Ishikawa (cell line): ENCODE measurements around the gene SLC16A7.

Experiments used
- CEBPB ChIP-seq: IDR thresholded peaks from 2 replicates; pipeline ENCODE4 v1.6.1; 2012
- CREB1 ChIP-seq: IDR thresholded peaks from 2 replicates; pipeline ENCODE4 v1.6.1; 2012; ENCODE audit warnings: low read depth
- EGR1 ChIP-seq: IDR thresholded peaks from 2 replicates; pipeline ENCODE4 v1.6.1; 2012
- EP300 ChIP-seq: IDR thresholded peaks from 2 replicates; pipeline ENCODE4 v1.6.1; 2012; ENCODE audit warnings: borderline replicate concordance
- FOXM1 ChIP-seq: IDR thresholded peaks from 2 replicates; pipeline ENCODE4 v1.6.1; 2012; ENCODE audit warnings: low read depth, borderline replicate concordance
- NFIC ChIP-seq: IDR thresholded peaks from 2 replicates; pipeline ENCODE4 v1.6.1; 2012
- RAD21 ChIP-seq: IDR thresholded peaks from 2 replicates; pipeline ENCODE4 v1.6.1; 2012; ENCODE audit warnings: low read depth
- TAF1 ChIP-seq: IDR thresholded peaks from 2 replicates; pipeline ENCODE4 v1.6.1; 2012; ENCODE audit warnings: low read depth, mild to moderate bottlenecking
- TCF12 ChIP-seq: IDR thresholded peaks from 2 replicates; pipeline ENCODE4 v1.6.1; 2012; ENCODE audit warnings: low read depth
- TEAD4 ChIP-seq: IDR thresholded peaks from 2 replicates; pipeline ENCODE4 v1.6.1; 2012
- YY1 ChIP-seq: IDR thresholded peaks from 2 replicates; pipeline ENCODE4 v1.6.1; 2012; ENCODE audit warnings: low read depth
- ZBTB7A ChIP-seq: IDR thresholded peaks from 2 replicates; pipeline ENCODE4 v1.6.1; 2012; ENCODE audit warnings: low read depth
- TF ChIP-seq, protein P1 (sequence below): IDR thresholded peaks from 2 replicates; pipeline ENCODE4 v1.6.1; 2012
- TF ChIP-seq, protein P2 (sequence below): IDR thresholded peaks from 2 replicates; pipeline ENCODE4 v1.6.1; 2012; ENCODE audit warnings: low read depth, mild to moderate bottlenecking
- TF ChIP-seq, protein P3 (sequence below): IDR thresholded peaks from 2 replicates; pipeline ENCODE4 v1.6.1; 2012

The SLC16A7 gene

DNA sequence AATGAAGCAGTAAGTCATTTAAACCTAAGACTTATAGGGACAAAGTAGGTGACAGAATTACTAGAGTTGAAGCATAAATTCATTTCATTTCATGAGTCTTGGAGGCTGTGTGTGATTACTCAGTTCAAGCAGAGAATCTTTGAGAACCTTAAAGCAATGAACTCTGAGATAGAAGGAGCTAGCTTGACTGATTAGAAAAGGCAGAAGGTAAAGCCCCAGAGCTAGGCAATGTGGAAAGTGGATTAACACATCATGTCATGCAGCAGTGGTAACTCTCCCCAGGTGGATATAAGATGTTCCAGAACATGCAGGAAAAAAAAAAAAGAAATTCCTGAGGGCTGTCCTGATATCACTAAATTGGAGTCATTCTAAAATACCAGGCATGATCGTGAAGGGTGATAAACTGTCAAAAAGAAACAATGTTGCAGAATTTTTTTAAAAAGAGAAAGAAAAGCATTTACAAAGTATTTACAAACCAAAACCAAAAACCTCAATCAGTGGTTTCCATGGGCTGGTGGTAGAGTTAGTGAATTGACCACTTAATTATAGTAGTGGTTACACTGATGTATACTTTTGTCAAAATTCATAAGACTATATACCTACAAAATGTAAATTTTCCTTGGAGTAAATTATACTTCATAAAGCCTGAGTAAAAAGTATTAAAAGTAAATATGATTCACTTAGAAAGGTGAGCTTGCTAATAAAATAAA, 12.7 kb upstream of the SLC16A7 start:
- no peak for TF ChIP-seq TEAD4

DNA sequence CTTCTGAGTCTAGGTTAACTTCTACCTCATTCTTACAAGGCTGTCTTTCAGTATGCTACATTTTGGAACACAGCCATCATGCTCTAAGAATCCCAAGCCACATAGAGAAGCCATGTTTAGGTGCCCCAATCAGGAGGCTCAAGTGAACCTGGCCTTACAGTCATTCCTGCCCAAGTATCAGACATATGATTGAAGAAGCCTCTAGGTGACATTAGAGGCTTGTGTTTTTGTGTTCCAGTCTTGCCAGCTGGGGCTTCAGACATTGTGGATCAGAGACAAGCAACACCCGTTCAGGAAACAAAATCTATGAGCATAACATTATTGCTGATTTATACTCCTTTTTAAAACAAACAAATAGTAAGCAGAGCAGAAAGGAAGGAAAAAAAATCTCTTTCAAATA, 8.1 kb upstream of the SLC16A7 start:
- TF ChIP-seq, protein P1, sequence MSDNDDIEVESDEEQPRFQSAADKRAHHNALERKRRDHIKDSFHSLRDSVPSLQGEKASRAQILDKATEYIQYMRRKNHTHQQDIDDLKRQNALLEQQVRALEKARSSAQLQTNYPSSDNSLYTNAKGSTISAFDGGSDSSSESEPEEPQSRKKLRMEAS: no peak

DNA sequence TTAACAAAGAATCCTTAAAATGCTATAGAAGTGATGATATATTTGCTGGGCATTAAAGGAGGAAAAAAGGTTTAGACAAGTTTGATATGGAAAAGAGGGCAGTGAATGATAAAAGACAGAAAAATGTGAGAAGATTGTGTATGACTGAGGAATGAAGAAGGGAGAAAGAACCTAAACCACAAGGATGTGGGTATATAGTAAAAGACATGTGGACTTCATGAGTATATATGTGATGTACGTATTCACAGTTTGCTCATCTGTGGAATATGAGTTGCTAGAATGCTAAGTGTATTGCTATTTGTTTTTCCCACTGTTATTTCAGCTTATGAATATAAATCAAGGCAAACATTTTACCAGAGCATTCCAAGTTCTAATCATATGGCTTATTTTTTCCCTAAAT, 2.1 kb upstream of the SLC16A7 start:
- TF ChIP-seq NFIC: no peak
- TF ChIP-seq EP300: no peak
- no peak for TF ChIP-seq FOXM1
- no peak for TF ChIP-seq EGR1
- TF ChIP-seq TEAD4: no peak
- TF ChIP-seq TAF1: no peak

DNA sequence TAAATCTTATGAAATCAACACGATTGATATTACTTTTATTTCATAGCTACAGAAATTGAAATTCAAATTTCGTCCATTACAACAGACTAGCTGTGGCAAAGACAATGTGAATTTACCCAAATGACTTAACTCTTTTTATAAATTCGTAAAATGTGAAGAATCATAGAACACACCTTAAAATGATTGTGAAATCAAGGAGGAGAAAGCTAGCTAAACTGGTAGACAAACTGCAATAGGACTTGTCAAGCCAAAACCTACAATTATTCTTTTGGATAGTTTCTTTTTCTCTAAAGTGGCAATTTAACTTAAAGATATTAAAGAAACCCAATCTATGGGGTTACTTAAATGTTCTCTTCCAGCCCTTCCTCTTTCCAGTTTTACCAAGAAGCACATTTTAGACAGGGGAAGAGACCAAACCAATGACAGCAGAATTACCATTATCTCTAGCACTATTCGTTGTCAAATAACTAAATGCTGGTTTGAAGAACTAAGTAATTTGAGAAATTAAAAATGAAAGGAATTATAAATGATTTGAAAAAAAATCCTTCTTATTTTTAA, 807 bp upstream of the SLC16A7 start:
- no peak for TF ChIP-seq CREB1
- TF ChIP-seq RAD21: no peak
- no peak for TF ChIP-seq TCF12
- no peak for TF ChIP-seq ZBTB7A
- TF ChIP-seq CEBPB: no peak
- TF ChIP-seq NFIC: no peak
- no peak for TF ChIP-seq EGR1
- TF ChIP-seq, protein P2, sequence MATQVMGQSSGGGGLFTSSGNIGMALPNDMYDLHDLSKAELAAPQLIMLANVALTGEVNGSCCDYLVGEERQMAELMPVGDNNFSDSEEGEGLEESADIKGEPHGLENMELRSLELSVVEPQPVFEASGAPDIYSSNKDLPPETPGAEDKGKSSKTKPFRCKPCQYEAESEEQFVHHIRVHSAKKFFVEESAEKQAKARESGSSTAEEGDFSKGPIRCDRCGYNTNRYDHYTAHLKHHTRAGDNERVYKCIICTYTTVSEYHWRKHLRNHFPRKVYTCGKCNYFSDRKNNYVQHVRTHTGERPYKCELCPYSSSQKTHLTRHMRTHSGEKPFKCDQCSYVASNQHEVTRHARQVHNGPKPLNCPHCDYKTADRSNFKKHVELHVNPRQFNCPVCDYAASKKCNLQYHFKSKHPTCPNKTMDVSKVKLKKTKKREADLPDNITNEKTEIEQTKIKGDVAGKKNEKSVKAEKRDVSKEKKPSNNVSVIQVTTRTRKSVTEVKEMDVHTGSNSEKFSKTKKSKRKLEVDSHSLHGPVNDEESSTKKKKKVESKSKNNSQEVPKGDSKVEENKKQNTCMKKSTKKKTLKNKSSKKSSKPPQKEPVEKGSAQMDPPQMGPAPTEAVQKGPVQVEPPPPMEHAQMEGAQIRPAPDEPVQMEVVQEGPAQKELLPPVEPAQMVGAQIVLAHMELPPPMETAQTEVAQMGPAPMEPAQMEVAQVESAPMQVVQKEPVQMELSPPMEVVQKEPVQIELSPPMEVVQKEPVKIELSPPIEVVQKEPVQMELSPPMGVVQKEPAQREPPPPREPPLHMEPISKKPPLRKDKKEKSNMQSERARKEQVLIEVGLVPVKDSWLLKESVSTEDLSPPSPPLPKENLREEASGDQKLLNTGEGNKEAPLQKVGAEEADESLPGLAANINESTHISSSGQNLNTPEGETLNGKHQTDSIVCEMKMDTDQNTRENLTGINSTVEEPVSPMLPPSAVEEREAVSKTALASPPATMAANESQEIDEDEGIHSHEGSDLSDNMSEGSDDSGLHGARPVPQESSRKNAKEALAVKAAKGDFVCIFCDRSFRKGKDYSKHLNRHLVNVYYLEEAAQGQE: no peak
- TF ChIP-seq EP300: no peak
- TF ChIP-seq FOXM1: no peak
- no peak for TF ChIP-seq TAF1
- TF ChIP-seq YY1: no peak
- TF ChIP-seq TEAD4: no peak
- TF ChIP-seq, protein P1: no peak
- TF ChIP-seq, protein P3, sequence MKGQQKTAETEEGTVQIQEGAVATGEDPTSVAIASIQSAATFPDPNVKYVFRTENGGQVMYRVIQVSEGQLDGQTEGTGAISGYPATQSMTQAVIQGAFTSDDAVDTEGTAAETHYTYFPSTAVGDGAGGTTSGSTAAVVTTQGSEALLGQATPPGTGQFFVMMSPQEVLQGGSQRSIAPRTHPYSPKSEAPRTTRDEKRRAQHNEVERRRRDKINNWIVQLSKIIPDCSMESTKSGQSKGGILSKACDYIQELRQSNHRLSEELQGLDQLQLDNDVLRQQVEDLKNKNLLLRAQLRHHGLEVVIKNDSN: no peak

DNA sequence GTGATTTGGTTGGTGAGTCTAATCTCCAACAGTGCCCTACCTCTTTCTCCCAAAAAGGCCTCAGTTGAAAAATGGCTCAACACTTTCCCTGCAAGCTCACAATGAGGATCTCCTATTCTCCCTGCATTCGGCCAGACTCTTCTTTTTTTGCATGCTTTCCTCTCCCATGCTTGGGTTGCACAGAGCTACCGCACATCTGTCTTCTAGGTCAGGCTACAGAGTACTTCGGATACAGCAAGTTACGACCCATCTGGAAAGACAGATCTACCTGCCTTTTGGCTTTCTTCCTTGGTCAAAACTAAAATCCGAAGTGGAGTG, 305 bp upstream of the SLC16A7 start:
- TF ChIP-seq, protein P3: no peak
- TF ChIP-seq, protein P1: no peak
- TF ChIP-seq ZBTB7A: no peak

DNA sequence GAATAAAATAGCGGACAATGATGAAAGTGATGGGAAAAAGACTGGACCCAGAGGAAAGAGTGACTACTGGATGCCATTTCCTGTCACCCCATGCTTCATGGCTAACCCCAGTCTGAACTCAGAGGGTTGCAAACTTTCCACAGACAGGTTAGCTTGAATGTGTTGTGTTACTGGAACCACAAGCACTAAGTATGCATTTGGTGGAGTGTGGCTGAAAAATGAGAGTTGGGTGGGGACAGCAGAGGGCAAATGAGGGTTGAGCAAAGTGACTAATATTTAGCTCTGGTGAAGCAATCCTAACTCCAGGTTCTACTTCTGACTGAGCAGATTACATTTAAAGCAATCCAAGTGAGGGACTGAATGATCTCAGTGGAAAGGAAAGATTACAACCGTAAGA, 1.6 kb downstream of the SLC16A7 start:
- TF ChIP-seq CEBPB (peak; percentile 27; the same call in 1 of the 2 replicates), EGR1 (no peak)

DNA sequence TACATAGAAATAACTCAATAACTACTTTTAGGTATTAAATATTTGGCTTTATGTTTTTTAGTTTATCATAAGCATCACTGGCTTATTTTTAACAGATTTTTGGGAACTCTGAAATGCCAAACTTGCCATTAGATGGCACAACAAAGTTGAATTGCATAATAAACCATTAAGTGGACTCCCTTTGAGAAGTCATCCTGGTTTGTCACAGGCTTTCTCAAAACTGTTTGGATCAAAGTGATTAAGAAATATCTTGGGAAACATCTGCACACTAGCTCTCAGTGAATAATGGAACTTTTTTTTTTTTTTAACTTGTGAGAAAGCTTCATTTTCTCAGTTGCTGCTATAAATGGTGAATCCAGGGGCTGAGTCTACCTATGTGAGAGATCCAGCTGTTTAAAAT, 4.3 kb downstream of the SLC16A7 start:
- TF ChIP-seq FOXM1: no peak
- no peak for TF ChIP-seq CREB1
- no peak for TF ChIP-seq TCF12
- TF ChIP-seq, protein P1: no peak
- no peak for TF ChIP-seq EP300
- TF ChIP-seq, protein P3: no peak
- TF ChIP-seq, protein P2: no peak
- TF ChIP-seq YY1: no peak
- TF ChIP-seq NFIC: no peak
- TF ChIP-seq RAD21: no peak
- TF ChIP-seq ZBTB7A: no peak
- no peak for TF ChIP-seq TAF1
- no peak for TF ChIP-seq EGR1
- no peak for TF ChIP-seq CEBPB
- no peak for TF ChIP-seq TEAD4
